SH-SY5Y (cell line): ENCODE measurements around the gene G6PC1.

Experiments
- GATA2 ChIP-seq: IDR thresholded peaks from 2 replicates; pipeline ENCODE4 v1.6.1; 2011; ENCODE audit warnings: mild to moderate bottlenecking, low read depth, low read length
- GATA3 ChIP-seq: IDR thresholded peaks from 2 replicates; pipeline ENCODE4 v1.6.1; 2011; ENCODE audit warnings: low read depth, mild to moderate bottlenecking, low read length, moderate library complexity

DNA sequence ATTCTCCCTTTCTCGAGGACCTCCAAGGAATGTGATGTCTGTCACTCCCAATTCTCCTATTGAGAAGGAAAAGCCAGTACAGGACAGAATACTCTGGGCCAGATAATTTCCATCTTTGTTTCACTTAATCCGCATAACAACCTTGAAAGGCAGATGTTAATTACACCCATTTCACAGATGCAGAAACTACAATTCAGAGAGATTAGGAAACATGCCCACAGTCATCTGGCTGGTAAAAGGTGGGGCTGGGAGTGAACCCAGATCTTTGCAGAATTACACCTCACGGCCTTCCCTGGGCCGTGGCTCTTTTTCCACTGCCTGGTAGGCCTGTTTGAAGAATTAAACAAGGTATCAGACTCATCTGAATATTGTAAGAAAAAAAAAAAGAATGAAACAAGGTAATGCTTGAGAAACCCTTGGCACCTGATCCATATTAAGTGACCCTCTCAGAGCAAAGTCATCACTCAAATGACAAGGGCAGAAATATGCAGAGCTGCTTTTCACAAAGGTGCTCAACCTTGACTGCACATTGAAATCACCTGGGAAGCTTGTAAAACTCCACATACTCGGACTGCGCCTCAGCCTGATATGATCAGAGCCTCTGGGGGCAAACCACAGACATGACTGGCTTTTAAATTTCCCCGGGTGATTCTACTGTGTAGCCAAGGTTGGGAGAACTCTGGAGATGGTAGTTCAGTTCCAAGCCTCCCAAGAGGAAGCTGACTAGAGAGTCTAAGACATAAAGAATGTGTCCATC, 16.6 kb upstream of the G6PC1 start:
- TF ChIP-seq GATA2 = no peak
- TF ChIP-seq GATA3 = no peak
